CD14-positive monocyte (primary cell): ENCODE data around the gene OR4C45. TPM values are rescaled to one million over a fixed set of nuclear protein-coding genes. Genes with fewer than 3 reads are reported as not detected.
A peak's percentile ranks its signal among the peaks of the same experiment; 100 is the strongest.

Experiments used
- DNase-seq, 3 donors: peaks; one replicate each; pipeline ENCODE4 v3.0.0-alpha.2; 2011 to 2022
- H2AFZ ChIP-seq: 2 replicates; pipeline ENCODE4 v1.6.0; 2012; ENCODE audit warnings: mild to moderate bottlenecking, low read depth, low read length, inconsistent platforms; ENCODE audit not compliant: insufficient read depth, poor library complexity, severe bottlenecking
- H3K27ac ChIP-seq, 2 donors: 1 replicate in 1 of 2; 2 replicates in 1 of 2; pipeline ENCODE4 v1.5.1; 2012 to 2013; ENCODE audit warnings: low read length in 2 of 2, control low read depth in 1 of 2, inconsistent platforms in 1 of 2, low read depth in 1 of 2, mild to moderate bottlenecking in 1 of 2
- H3K27me3 ChIP-seq, 2 donors: one replicate each; pipeline versions ENCODE4 v1.6.0 to v1.6.1; 2011 to 2013; ENCODE audit warnings: low read length in 2 of 2; ENCODE audit not compliant: control insufficient read depth in 2 of 2, insufficient read depth in 2 of 2
- H3K36me3 ChIP-seq, 2 donors: replicated peaks in 1 of 2; 1 replicate in 1 of 2; 2 replicates in 1 of 2; pipeline versions ENCODE4 v1.5.1 to v1.6.1; 2012 to 2013; ENCODE audit warnings: low read length in 2 of 2, control low read depth in 1 of 2, inconsistent platforms in 1 of 2, mild to moderate bottlenecking in 1 of 2; ENCODE audit not compliant: insufficient read depth in 2 of 2, control insufficient read depth in 1 of 2
- H3K4me1 ChIP-seq, 2 donors: 1 replicate in 1 of 2; 2 replicates in 1 of 2; pipeline versions ENCODE4 v1.5.1 to v1.6.1; 2012 to 2013; ENCODE audit warnings: low read length in 2 of 2, control low read depth in 1 of 2, inconsistent platforms in 1 of 2, mild to moderate bottlenecking in 1 of 2, moderate library complexity in 1 of 2; ENCODE audit not compliant: insufficient read depth in 2 of 2, control insufficient read depth in 1 of 2
- H3K4me2 ChIP-seq: replicated peaks from 2 replicates; pipeline ENCODE3; 2012; ENCODE audit warnings: low read length, moderate library complexity, mild to moderate bottlenecking; ENCODE audit not compliant: poor library complexity, severe bottlenecking; ENCODE audit errors: extremely low read depth
- H3K4me3 ChIP-seq, 3 experiments: fragments of 200-600 bp in 1 of 3; sonication (generic) in 1 of 3; replicated peaks in 1 of 3; 1 replicate in 2 of 3; 2 replicates in 1 of 3; pipeline ENCODE4 v1.5.1; 2011 to 2013; ENCODE audit warnings: low read length in 3 of 3, mild to moderate bottlenecking in 3 of 3, control low read depth in 2 of 3, low read depth in 2 of 3, inconsistent platforms in 1 of 3, moderate library complexity in 1 of 3
- H3K79me2 ChIP-seq: 2 replicates; pipeline ENCODE4 v1.6.0; 2012; ENCODE audit warnings: mild to moderate bottlenecking, control low read depth, inconsistent platforms, low read length, moderate library complexity; ENCODE audit not compliant: insufficient read depth
- H3K9ac ChIP-seq: 2 replicates; pipeline ENCODE4 v1.6.0; 2017; ENCODE audit warnings: low read length, mild to moderate bottlenecking; ENCODE audit not compliant: insufficient read depth, poor library complexity, severe bottlenecking
- H3K9me3 ChIP-seq, 2 donors: replicated peaks in 1 of 2; 1 replicate in 1 of 2; 2 replicates in 1 of 2; pipeline versions ENCODE4 v1.5.1 to v1.6.1; 2012 to 2013; ENCODE audit warnings: low read length in 2 of 2, control low read depth in 1 of 2; ENCODE audit not compliant: control insufficient read depth in 1 of 2, insufficient read depth in 1 of 2
- H4K20me1 ChIP-seq: 2 replicates; pipeline ENCODE4 v1.6.0; 2012; ENCODE audit warnings: mild to moderate bottlenecking, low read length, control low read depth, moderate library complexity; ENCODE audit not compliant: insufficient read depth
- H3K27ac Mint-ChIP-seq, 7 donors: one replicate each; pipeline ENCODE4 v1.8.0; 2020; ENCODE audit warnings: mild to moderate bottlenecking in 7 of 7, mixed read lengths in 7 of 7, moderate library complexity in 6 of 7, inconsistent platforms in 2 of 7
- H3K27me3 Mint-ChIP-seq, 3 donors: one replicate each; pipeline ENCODE4 v1.8.0; 2021 to 2022; ENCODE audit warnings: low read depth in 3 of 3, mild to moderate bottlenecking in 3 of 3, mixed read lengths in 3 of 3, moderate library complexity in 3 of 3, inconsistent platforms in 1 of 3
- H3K36me3 Mint-ChIP-seq, 2 donors: one replicate each; pipeline ENCODE4 v1.8.0; 2020; ENCODE audit warnings: mixed read lengths in 2 of 2, inconsistent platforms in 1 of 2, mild to moderate bottlenecking in 1 of 2
- H3K4me1 Mint-ChIP-seq: one replicate; pipeline ENCODE4 v1.8.0; 2020; ENCODE audit warnings: mild to moderate bottlenecking, mixed read lengths
- H3K4me3 Mint-ChIP-seq, 2 donors: one replicate each; pipeline ENCODE4 v1.8.0; 2020; ENCODE audit warnings: mild to moderate bottlenecking in 2 of 2, mixed read lengths in 2 of 2, moderate library complexity in 1 of 2
- H3K9me3 Mint-ChIP-seq, 7 donors: one replicate each; pipeline ENCODE4 v1.8.0; 2020 to 2022; ENCODE audit warnings: mixed read lengths in 7 of 7, mild to moderate bottlenecking in 6 of 7, moderate library complexity in 6 of 7, inconsistent platforms in 2 of 7
- CTCF ChIP-seq: fragments of 200-600 bp; IDR thresholded peaks from one replicate; pipeline ENCODE4 v1.8.0; 2022; ENCODE audit warnings: antibody characterized with exemption, mild to moderate bottlenecking
- WGBS: methylation state at CpG from one replicate; pipeline ENCODE4 v1.1.5; 2013; ENCODE audit warnings: missing lambda C conversion rate; ENCODE audit not compliant: insufficient coverage; 5-methylcytosine and 5-hydroxymethylcytosine counted together
- intact Hi-C, 2 donors: fragments of 100-400 bp; cut with micrococcal nuclease; formaldehyde crosslinking; loops; one replicate each; pipeline versions ENCODE4 v1.15.0 to v1.15.1; 2023
- polyA plus RNA-seq, 3 donors: library from polyadenylated mRNA; depleted of rRNA in 1 of 3; unstranded in 2 of 3; stranded (reverse) in 1 of 3; fragments of 300-500 nt in 2 of 3; fragments of >200 nt in 1 of 3; fragmentation: Illumina TruSeq in 2 of 3; gene quantifications; 1 replicate in 2 of 3; 2 replicates in 1 of 3; pipeline ENCODE4 v1.2.3, GENCODE V29; 2012 to 2021

Gene OR4C45
- polyA plus RNA-seq, 3 donors = not detected

DNA sequence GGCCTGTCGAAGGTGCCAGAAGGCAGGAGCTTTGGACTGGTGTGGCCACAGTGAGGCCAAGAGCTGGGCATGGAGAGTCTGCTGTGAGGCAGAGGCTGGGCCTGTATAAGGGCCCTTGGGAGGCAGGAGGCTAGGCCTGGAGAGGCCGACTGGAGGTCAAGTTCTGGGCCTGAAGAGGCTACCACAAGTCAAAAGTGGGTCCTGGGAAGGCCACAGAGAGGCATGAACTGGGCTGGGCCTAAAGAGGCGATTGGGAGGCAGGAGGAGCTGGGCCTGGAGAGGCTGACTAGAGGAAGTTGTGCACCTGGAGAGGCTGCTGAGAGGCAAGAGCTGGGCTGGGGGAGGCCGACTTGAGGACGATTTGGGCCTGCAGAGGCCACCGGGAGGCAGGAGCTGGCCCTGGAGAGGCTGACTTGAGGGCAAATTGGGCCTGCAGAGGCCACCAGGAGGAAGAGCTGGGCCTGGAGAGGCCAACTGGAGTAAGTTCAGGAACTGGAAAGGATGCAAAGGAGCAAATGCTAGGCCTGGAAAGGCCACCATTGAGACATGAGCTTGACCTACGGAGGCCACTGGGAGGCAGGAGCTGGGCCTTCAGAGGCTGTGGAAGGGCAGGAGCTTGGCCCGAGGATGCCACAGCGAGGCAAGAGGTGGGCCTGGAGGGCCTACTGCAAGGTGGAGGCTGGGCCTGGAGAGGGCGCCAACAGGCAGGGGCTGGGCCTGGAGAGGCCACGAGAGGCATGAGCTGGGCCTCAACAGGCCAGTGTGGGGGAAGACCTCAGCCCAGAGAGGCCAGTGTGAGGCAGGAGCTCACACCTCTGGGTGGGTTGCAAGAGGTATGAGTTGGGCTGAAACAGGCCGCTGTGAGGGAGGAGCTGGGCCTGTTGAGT, 39.8 kb downstream of the OR4C45 start:
- Mint-ChIP-seq H3K36me3 (no peaks in the 10 kb centered on the region), H3K4me1 (no peaks in the 10 kb centered on the region), H3K9me3 (peaks cover 64 to 81% (median 75%) of the 10 kb centered on the region in 7 donors), H3K27ac (no peak overlapping the region), H3K27me3 (peaks cover 0 to 3% (median 2%) of the 10 kb centered on the region in 3 donors), H3K4me3 (no peak overlapping the region)
- no peak overlapping the region for H2AFZ ChIP-seq
- intact Hi-C loops = no loop called here
- DNase-seq = no peak
- no peak overlapping the region for H3K4me3 ChIP-seq
- H3K4me1 ChIP-seq = no peaks in the 10 kb centered on the region
- no peak for TF ChIP-seq CTCF
- no peaks in the 10 kb centered on the region for H3K27me3 ChIP-seq
- H4K20me1 ChIP-seq = no peaks in the 10 kb centered on the region
- no peak overlapping the region for H3K27ac ChIP-seq
- H3K4me2 ChIP-seq = no peak overlapping the region
- no peaks in the 10 kb centered on the region for H3K79me2 ChIP-seq
- H3K36me3 ChIP-seq = no peaks in the 10 kb centered on the region
- WGBS = 82% methylated on average over 12 of the region's 12 CpGs
- H3K9ac ChIP-seq = no peak overlapping the region
- H3K9me3 ChIP-seq = peaks cover 67 to 86% of the 10 kb centered on the region in 2 donors

DNA sequence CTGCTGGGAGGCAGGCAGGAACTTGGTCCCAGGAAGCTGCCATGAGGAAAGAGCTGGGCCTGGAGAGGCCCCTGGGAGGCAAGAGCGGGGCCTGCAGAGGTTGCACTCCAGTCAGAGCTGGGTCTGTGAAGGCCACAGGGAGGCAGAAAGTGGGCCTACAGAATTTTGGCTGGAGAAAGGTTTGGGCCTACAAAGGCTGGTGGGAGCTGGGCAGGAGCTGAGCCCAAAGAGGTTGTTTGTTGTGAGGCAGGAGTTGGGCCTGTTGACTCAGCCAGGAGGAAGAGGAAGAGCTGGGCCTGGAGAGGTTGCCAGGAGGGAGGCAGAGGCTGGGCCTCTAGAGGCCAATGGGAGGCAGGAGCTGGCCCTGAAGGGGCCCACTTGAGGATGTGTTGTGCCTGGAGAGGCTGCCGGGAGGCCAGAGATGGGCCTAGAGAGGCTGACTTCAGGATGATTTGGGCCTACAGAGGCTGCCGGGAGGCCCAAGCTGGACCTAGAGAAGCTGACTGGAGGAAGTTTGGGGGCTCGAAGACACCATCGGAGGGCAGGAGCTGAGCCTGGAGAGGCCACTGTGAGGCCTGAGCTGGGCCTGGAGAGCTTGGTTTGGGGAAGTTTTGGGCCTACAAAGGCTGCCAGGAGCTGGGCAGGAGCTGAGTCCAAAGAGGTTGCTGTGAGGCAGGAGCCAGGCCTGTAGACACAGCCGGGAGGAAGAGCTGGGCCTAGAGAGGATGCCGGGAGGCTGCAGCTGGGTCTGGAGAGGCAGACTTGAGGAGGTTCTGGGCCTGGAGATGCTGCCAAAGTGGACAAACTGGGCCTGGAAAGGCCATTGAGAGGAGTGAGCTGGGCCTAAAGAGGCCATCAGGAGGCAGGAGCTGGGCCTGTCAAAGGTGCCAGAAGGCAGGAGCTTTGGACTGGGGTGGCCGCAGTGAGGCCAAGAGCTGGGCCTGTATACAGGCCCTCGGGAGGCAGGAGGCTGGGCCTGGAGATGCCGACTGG, 40.7 kb downstream of the OR4C45 start:
- no peak overlapping the region for H3K9ac ChIP-seq
- H3K9me3 Mint-ChIP-seq = peaks cover 72 to 85% (median 82%) of the 10 kb centered on the region in 7 donors
- no peak overlapping the region for H3K4me3 Mint-ChIP-seq
- no peak overlapping the region for H2AFZ ChIP-seq
- no peaks in the 10 kb centered on the region for H3K79me2 ChIP-seq
- no peak for DNase-seq
- H3K27ac Mint-ChIP-seq = peak overlapping the region in 1 of 7 donors; percentile 65
- intact Hi-C loops = no loop called here
- peaks cover 0 to 3% (median 2%) of the 10 kb centered on the region in 3 donors for H3K27me3 Mint-ChIP-seq
- H3K36me3 Mint-ChIP-seq = no peaks in the 10 kb centered on the region
- H3K4me2 ChIP-seq = no peak overlapping the region
- WGBS = 91% methylated on average over 10 of the region's 10 CpGs
- no peak for TF ChIP-seq CTCF
- H3K4me1 Mint-ChIP-seq = no peaks in the 10 kb centered on the region
- no peak overlapping the region for H3K4me3 ChIP-seq
- no peak overlapping the region for H3K27ac ChIP-seq
- H4K20me1 ChIP-seq = no peaks in the 10 kb centered on the region
- peaks cover 77 to 95% of the 10 kb centered on the region in 2 donors for H3K9me3 ChIP-seq
- no peaks in the 10 kb centered on the region for H3K36me3 ChIP-seq
- H3K4me1 ChIP-seq = no peaks in the 10 kb centered on the region
- no peaks in the 10 kb centered on the region for H3K27me3 ChIP-seq
